ENCODE results near the gene UNC13A.
"Not testable (repeated sequence)": the region's sequence is repeated elsewhere in the genome, so short reads cannot be mapped to it uniquely, and the experiment has no call there.

UNC13A gene

GRCh38 chr19:17601683-17602082, 86.5 kb downstream of the UNC13A start:
- no peak for DNase-seq

GRCh38 chr19:17599780-17600179, 88.4 kb downstream of the UNC13A start:
- no peak for DNase-seq

- no peak for DNase-seq
Observed at GRCh38 chr19:17598953-17599352, 89.2 kb downstream of the UNC13A start.

- not testable (repeated sequence) for DNase-seq
Observed at GRCh38 chr19:17598063-17598462, 90.1 kb downstream of the UNC13A start.

- not testable (repeated sequence) for DNase-seq
Observed at GRCh38 chr19:17594296-17594695, 93.9 kb downstream of the UNC13A start.

- DNase-seq, result no peak
Observed at GRCh38 chr19:17590866-17591265, 97.3 kb downstream of the UNC13A start.

GRCh38 chr19:17585395-17585794, 102.8 kb downstream of the UNC13A start:
- not testable (repeated sequence) for DNase-seq

GRCh38 chr19:17584132-17584531, 104.0 kb downstream of the UNC13A start:
- no peak for DNase-seq

GRCh38 chr19:17582613-17583012, 105.5 kb downstream of the UNC13A start:
- no peak for DNase-seq

GRCh38 chr19:17581211-17581874, 106.8 kb downstream of the UNC13A start:
- no peak for DNase-seq

GRCh38 chr19:17580470-17581144, 107.5 kb downstream of the UNC13A start:
- DNase-seq, result no peak

- DNase-seq, result no peak
Observed at GRCh38 chr19:17579661-17580244, 108.4 kb downstream of the UNC13A start.

GRCh38 chr19:17577457-17578097, 110.6 kb downstream of the UNC13A start:
- no peak for DNase-seq

GRCh38 chr19:17576758-17577456, 111.2 kb downstream of the UNC13A start:
- peak; percentile 19 for DNase-seq

GRCh38 chr19:17575871-17576757, 112.0 kb downstream of the UNC13A start:
- no peak for DNase-seq

GRCh38 chr19:17572638-17573037, 115.5 kb downstream of the UNC13A start:
- no peak for DNase-seq

- no peak for DNase-seq
Observed at GRCh38 chr19:17570791-17571190, 117.4 kb downstream of the UNC13A start.

- not testable (repeated sequence) for DNase-seq
Observed at GRCh38 chr19:17570291-17570690, 117.9 kb downstream of the UNC13A start.

GRCh38 chr19:17567940-17568339, 120.2 kb downstream of the UNC13A start:
- DNase-seq, result no peak

- no peak for DNase-seq
Observed at GRCh38 chr19:17565611-17566010, 122.5 kb downstream of the UNC13A start.

- no peak for DNase-seq
Observed at GRCh38 chr19:17564781-17565180, 123.4 kb downstream of the UNC13A start.

GRCh38 chr19:17562561-17562960, 125.6 kb downstream of the UNC13A start:
- DNase-seq, result no peak

Measured in DMS 273 treated with DMSO at 0.1 percent for 48 hours (cell line).